ENCODE measurements around the gene UBXN6.

Gene UBXN6

GRCh38 chr19:4437103-4437502 lies 20.5 kb downstream of the UBXN6 start:
- DNase-seq, result no peak

GRCh38 chr19:4436231-4436630 lies 21.4 kb downstream of the UBXN6 start:
- no peak for DNase-seq

GRCh38 chr19:4434391-4434790 lies 23.2 kb downstream of the UBXN6 start:
- DNase-seq, result no peak

- DNase-seq, result no peak
Observed at GRCh38 chr19:4432918-4433506, 24.6 kb downstream of the UBXN6 start.

GRCh38 chr19:4431808-4432674 lies 25.6 kb downstream of the UBXN6 start:
- no peak for DNase-seq

- DNase-seq, result no peak
Observed at GRCh38 chr19:4431296-4431695, 26.3 kb downstream of the UBXN6 start.

- no peak for DNase-seq
Observed at GRCh38 chr19:4430760-4431159, 26.8 kb downstream of the UBXN6 start.

- no peak for DNase-seq
Observed at GRCh38 chr19:4429771-4430171, 27.8 kb downstream of the UBXN6 start.

- DNase-seq, result no peak
Observed at GRCh38 chr19:4429256-4429655, 28.3 kb downstream of the UBXN6 start.

GRCh38 chr19:4428326-4428975 lies 29.1 kb downstream of the UBXN6 start:
- DNase-seq, result no peak

GRCh38 chr19:4425537-4425936 lies 32.1 kb downstream of the UBXN6 start:
- no peak for DNase-seq

GRCh38 chr19:4423416-4424126 lies 34.0 kb downstream of the UBXN6 start:
- DNase-seq, result no peak

GRCh38 chr19:4416268-4416667 lies 41.3 kb downstream of the UBXN6 start:
- DNase-seq, result no peak

GRCh38 chr19:4415352-4415751 lies 42.2 kb downstream of the UBXN6 start:
- no peak for DNase-seq

- no peak for DNase-seq
Observed at GRCh38 chr19:4414800-4415321, 42.7 kb downstream of the UBXN6 start.

GRCh38 chr19:4414144-4414799 lies 43.3 kb downstream of the UBXN6 start:
- DNase-seq, result no peak

- no peak for DNase-seq
Observed at GRCh38 chr19:4413588-4413987, 44.0 kb downstream of the UBXN6 start.

- no peak for DNase-seq
Observed at GRCh38 chr19:4409123-4409933, 48.3 kb downstream of the UBXN6 start.

GRCh38 chr19:4406626-4407025 lies 51.0 kb downstream of the UBXN6 start:
- DNase-seq, result no peak

GRCh38 chr19:4405977-4406376 lies 51.6 kb downstream of the UBXN6 start:
- no peak for DNase-seq

- no peak for DNase-seq
Observed at GRCh38 chr19:4403005-4403761, 54.4 kb downstream of the UBXN6 start.

Data from NCI-H1436 (cell line).